ENCODE measurements around the gene SPINK7.
"Not testable (repeated sequence)": the region's sequence is repeated elsewhere in the genome, so short reads cannot be mapped to it uniquely, and the experiment has no call there.

The SPINK7 gene

GRCh38 chr5:148312153-148312552 is at the start of gene SPINK7:
TSS of gene SPINK7 (plus strand) at chr5:148312423. CDS start at chr5:148312484, 61 bp downstream.
- no peak for FAIRE-seq

GRCh38 chr5:148267962-148268361 is 44.3 kb upstream of the SPINK7 start:
- FAIRE-seq: no peak

GRCh38 chr5:148268566-148268965 is 43.7 kb upstream of the SPINK7 start, which contains the start of gene SPINK13:
TSS of gene SPINK13 (plus strand) at chr5:148268794. CDS start at chr5:148270073, 1,279 bp downstream.
- FAIRE-seq: no peak

DNA sequence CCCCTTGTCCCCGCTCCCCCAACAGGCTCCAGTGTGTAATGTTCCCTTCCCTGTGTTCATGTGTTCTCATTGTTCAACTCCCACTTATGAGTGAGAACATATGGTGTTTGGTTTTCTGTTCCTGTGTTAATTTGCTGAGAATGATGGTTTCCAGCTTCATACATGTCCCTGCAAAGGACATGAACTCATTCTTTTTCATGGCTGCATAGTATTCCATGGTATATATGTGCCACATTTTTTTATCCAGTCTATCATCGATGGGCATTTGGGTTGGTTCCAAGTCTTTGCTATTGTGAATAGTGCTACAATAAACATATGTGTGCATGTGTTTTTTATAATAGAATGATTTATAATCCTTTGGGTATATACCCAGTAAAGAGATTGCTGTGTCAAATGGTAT is 37.1 kb upstream of the SPINK7 start:
- not testable (repeated sequence) for FAIRE-seq

- FAIRE-seq: not testable (repeated sequence)
Observed at GRCh38 chr5:148280893-148281292, 31.3 kb upstream of the SPINK7 start.

DNA sequence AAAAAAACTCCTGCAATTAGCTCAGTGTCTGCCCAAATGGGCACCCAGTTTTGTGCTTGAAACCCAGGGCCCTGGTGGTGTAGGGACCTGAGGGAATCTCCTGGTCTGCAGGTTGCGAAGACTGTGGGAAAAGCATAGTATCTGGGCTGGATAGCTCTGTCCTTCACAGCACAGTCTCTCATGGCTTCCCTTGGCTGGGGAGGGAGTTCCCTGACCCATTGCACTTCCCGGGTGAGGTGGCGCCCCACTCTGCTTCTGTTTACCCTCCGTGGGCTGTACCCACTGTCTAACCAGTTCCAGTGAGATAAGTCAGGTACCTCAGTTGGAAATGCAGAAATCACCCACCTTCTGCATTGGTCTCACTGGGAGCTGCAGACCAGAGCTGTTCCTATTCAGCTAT is 30.9 kb upstream of the SPINK7 start:
- not testable (repeated sequence) for FAIRE-seq

- FAIRE-seq: no peak
Observed at GRCh38 chr5:148290271-148291195, 21.7 kb upstream of the SPINK7 start.

- no peak for FAIRE-seq
Observed at GRCh38 chr5:148297731-148298130, 14.5 kb upstream of the SPINK7 start.

DNA sequence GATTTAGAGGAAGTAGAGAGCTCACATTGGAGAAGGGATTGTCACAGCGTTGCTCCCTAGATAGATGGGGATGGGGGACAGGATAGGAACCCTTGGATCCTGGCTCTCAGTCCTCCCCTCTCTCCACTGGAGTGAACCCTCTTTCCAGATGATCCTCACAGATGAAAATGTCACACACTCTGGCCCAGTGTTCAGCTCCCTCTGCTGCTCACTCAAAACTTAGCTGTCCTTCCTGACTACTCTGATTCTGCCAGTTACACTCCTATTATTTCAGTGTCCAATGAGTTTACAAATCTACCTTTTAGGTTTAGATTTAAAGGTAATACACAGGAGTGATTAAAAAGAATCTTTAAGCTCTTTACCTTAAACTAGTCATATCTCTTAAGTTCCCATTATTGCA is 5.8 kb upstream of the SPINK7 start:
- FAIRE-seq: no peak

DNA sequence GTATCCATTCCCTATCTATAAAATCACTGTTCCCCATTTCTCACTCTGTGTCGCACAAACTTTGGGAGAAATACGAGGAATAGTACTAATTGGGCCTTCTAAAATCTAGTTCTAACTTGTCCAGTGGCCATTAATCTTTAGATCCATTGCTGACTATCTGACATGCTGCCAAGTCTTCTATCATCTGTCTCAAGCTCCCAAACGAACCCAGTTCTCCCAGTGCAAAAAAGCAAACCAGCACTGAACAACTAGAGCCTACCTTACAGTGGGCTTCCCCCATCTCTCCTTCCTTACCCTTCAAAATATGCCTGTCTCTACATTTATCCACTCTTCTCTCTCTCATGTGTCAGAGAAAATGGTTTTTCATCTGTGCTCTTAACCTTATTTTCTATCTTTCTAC is 3.2 kb upstream of the SPINK7 start:
- no peak for FAIRE-seq

DNA sequence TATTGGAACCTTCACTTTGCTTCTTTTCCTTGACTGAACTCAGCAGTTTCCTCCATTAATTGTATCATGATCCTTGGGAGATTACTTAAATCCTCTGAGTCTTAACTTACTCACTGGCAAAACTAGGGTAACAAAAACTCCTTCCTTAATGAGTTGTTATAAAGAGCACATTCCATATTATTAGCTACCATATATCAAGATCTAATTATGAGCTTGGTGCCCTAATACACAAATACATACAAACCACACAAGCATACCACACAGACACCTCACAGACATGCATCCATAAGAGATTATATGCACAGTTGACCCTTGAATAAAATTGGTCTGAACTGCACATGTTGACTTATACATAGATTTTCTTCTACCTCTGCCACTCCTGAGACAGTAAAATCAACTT is 2.5 kb upstream of the SPINK7 start:
- FAIRE-seq: no peak

- FAIRE-seq: no peak
Observed at GRCh38 chr5:148311484-148311883, 739 bp upstream of the SPINK7 start.

GRCh38 chr5:148314187-148314586 is 2.0 kb downstream of the SPINK7 start:
- FAIRE-seq: no peak

DNA sequence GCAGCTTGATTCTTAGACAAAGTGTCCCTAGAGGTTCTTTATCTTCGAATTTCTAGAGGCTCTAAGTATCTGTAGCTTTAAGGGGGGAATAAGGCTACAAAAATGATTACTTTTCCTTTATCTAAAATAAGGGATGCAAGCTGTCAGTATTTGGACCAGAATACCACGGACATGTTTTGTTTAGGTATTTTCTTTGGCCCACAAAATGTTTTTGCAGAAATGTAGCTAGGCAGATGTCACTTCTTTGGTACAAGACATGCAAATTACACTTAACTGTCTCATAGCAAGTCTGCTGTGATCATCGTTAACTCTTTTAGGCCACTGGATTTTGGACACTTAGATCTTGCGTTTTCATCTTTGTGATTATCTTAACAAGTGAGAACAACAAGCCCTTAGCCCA is 2.5 kb downstream of the SPINK7 start:
- FAIRE-seq: no peak

DNA sequence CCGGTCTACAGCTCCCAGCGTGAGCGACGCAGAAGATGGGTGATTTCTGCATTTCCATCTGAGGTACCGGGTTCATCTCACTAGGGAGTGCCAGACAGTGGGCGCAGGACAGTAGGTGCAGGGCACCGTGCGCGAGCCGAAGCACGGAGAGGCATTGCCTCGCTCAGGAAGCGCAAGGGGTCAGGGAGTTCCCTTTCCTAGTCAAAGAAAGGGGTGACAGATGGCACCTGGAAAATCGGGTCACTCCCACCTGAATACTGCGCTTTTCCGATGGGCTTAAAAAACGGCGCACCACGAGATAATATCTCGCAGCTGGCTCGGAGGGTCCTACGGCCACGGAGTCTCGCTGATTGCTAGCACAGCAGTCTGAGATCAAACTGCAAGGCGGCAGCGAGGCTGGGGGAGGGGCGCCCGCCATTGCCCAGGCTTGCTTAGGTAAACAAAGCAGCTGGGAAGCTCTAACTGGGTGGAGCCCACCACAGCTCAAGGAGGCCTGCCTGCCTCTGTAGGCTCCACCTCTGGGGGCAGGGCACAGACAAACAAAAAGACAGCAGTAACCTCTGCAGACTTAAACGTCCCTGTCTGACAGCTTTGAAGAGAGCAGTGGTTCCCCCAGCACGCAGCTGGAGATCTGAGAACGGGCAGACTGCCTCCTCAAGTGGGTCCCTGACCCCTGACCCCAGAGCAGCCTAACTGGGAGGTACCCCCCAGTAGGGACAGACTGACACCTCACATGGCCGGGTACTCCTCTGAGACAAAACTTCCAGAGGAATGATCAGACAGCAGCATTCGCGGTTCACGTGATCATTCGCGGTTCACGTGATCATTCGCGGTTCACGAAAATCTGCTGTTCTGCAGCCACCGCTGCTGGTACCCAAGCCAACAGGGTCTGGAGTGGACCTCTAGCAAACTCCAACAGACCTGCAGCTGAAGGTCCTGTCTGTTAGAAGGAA is 8.1 kb downstream of the SPINK7 start:
- FAIRE-seq: not testable (repeated sequence)

GRCh38 chr5:148333262-148333849 is 21.1 kb downstream of the SPINK7 start:
- FAIRE-seq: no peak

- FAIRE-seq: no peak
Observed at GRCh38 chr5:148335259-148335658, 23.0 kb downstream of the SPINK7 start, which contains the start of gene SPINK9. TSS of gene SPINK9 (plus strand) at chr5:148335559. CDS start at chr5:148335614, 55 bp downstream.

DNA sequence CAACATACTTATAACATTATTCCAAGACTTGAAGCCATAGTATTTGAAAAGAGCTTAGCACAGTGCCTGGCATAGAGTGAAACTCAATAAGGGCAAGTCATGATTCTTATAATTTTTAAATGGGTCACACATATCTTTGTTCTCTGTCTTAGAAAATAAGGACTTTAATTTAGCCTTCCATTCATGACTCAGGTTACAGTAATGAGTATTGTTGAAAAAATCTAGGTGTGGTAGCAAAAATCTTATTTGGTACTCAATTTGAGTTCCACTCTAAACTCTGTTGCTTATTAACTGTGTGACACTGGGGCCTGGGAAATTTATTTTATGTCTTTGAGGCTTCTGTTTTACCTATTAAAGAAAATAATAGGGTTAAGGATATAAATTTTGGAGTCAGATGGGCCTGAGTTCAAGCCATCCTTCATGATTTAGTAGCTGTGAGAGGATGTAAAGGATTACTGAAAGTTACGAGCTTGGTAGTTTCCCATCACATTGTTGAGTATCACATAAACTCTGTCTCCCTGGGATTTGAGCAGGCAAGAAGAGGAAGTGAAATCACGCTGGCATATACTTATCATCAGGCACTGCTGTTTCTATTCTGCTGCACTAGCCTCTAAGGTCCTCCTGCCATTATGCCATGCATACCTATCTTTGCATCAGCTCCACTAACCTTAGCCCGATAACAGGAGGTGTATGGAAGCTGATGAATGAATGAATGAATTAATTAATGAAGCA is 24.6 kb downstream of the SPINK7 start:
- FAIRE-seq: no peak

- FAIRE-seq: no peak
Observed at GRCh38 chr5:148342371-148343045, 30.3 kb downstream of the SPINK7 start.

DNA sequence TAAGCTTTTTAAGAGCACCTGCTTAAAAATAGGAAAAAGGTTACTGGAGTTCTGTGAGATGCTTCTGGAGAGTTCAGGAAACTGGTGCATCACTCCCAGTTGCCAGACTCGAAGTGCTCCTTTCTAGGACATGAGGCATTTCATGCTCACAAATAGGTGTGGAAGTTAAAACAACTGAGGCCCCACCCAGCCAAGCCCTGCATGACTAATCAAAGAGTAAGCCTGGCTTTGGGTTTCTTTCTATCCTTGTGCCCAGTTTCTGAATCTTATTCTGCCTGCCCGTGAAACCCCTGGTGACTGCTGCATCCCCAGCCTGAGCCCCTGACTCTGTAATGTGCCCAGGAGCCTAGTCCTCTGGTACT is 30.8 kb downstream of the SPINK7 start:
- FAIRE-seq: no peak
